CD4-positive, alpha-beta T cell treated with Interleukin-1 beta for 1 hour (primary cell): ENCODE data around the gene ATP6V1G2.
"Not testable (repeated sequence)": the region's sequence is repeated elsewhere in the genome, so short reads cannot be mapped to it uniquely, and the experiment has no call there.

Experiments
- DNase-seq, 2 donors: peaks; one replicate each; pipeline ENCODE4 v3.0.0-alpha.2; 2020 to 2022

The ATP6V1G2 gene

DNA sequence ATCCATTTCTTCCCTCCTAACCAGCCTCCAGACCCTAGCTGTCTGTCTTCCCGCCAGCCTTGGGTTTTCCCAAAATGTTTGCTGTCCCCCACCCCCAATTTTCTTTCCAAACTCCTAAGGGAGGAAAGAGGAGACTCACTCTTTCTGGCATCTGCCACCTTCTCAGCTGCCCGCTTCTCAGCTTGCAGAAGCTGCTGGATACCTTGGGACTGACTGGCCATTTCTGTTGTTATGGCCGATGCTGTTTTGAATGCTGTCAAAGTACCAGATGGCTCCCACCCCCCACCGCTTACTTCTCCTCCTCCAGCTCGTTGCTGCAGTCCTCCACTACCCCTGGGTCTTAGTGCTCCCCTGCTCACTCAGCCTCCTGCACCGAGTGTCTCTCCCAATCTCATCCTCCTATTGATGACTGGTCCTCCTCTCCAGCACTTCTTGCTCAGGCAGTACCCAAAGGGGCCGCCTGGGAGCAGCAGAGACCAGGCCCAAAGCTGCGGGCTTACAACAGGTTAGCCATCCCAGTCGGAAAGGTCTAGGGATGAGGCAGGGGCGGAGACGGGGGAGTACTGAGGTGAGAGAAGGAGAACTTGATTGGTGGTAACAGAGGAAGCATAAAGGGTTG, at the start of gene ATP6V1G2:
ATP6V1G2 (minus strand) TSS at position 270 of the 619 bp plus-strand sequence; CDS start at position 221, 49 bp downstream.
- DNase-seq = peak; percentile 86 to 88

DNA sequence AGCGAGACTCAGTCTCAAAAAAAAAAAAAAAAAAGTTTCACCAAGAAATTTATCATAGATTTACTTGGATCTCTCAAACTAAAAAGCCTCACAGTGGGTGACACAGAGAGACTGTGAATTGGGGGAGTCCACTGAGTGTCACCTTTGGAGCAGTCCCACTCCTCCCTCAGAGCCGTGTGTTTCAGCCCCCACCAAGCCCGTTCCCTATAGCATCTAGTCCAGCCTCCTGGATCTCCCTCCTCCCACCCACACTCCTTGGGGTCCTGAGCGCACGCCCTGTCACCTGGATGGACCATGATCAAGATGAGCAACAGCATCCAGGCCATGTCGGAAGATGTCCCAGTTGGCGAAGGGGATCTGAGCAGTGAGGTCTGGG, 46.0 kb upstream of the ATP6V1G2 start:
- no peak for DNase-seq

DNA sequence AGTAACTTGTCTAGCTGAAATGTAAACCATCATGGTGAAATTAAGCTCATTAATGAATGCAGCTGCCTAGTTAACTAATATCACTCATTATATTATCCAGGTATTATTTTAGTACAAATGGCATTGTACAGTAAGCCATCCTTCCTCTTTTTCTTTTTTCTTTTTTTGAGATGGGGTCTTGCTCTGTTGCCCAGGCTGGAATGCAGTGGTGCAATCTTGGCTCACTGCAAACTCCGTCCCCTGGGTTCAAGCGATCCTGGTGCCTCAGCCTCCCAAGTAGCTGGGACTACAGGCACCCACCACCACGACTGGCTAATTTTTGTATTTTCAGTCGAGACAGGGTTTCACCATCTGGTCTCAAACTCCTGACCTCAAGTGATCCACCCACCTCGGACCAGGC, 44.3 kb upstream of the ATP6V1G2 start:
- DNase-seq = not testable (repeated sequence)

DNA sequence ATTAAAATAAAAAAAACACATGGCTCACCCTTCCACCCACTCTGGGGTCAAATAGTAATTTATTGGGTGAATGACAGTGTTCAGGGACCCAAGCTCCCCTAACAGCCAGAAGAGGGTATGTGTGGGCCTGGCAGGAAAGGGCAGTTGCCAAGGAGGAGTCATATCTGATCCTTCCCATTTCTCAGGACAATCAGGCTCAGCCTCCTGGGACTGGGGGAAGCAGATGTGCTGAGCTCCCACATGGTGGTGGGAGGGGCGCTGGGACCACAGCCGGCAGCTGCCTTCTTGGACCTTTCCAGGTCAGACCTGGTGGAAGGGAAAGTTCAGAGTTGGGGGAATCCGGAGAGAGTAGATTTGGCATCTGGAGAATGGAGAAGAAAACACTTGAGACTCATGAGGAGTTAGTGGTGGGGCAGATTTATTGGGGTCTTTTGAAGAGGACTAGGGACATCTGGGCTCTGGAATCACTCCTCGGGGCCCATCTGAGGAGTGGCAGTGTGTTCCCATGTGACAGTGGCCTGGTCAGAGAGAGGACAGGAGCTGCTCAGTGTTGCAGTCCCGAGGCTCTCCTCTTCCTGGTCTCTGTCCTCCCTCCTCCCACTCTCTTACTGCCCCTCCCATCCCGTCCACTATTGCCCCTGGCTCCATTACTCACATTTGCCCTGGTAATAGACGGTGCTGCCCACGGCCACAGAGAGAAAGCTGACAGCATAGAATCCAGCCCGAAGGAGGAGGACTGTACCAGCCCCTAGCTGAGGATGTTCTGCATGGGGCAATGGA, 42.7 kb upstream of the ATP6V1G2 start:
- no peak for DNase-seq

DNA sequence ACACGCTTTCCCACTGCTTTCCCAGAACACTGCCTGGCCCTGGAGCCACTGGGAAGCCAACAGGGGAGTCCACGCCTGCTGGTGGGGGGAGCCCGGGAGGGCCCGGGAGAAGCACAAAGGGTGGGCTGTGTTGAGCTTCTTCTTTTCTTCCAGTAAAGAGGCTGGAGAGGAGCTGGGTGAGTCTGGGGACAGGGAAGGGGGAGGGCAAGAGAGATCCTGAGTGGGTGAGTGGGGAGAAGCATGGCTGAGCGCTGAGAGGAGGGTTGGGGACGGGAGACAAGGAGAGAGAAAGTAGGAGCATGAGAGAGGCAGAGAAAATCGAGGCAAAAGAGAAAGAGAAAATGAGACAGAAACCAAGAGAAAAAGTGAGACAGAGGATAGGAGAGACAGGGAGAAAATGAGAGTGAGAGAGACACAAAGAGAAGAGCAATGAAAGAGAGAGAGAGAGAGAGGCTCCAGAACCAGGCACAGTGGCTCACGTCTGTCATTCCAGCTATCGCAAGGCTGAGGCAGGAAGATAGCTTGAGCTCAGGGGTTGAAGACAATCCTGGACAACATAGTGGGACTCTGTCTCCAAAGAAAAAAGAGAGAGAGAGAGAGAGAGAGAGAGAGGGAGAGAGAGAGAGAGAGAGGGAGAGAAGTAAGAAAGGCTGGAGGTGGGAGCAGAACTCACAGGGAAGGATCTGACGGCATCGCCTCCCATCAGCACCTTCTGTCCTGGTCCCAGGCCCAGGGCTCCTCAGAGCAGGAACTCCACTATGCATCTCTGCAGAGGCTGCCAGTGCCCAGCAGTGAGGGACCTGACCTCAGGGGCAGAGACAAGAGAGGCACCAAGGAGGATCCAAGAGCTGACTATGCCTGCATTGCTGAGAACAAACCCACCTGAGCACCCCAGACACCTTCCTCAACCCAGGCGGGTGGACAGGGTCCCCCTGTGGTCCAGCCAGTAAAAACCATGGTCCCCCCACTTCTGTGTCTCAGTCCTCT, 41.7 kb upstream of the ATP6V1G2 start:
- DNase-seq = no peak

GRCh38 chr6:31586599-31587281, 40.3 kb upstream of the ATP6V1G2 start:
- DNase-seq = peak; percentile 54 to 57

DNA sequence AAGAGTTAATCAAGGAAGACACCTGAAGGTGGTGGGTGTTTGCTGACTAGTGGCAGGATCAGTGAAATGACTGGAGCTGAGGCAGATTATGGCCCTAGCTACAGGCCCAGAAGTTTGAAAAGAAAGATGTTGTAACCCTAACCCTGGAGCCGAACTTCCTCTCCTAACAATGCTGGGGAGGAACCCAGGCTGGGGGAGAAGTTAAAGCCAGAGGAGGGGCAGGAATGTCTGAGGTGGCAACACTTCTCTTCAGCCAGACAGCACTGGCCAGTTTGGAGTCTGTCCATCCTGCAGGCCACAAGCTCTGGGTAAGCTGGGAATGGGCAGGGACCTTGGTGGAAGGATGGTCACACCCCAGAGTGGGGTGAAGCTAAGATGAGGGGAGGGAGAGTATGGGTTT, 39.6 kb upstream of the ATP6V1G2 start, which contains the start of gene LST1:
LST1 (plus strand) TSS at position 270 of the 400 bp plus-strand sequence. CDS start 1,023 bp downstream, outside the sequence.
- peak in 1 of 2 donors; percentile 30 for DNase-seq

- peak; percentile 63 to 70 for DNase-seq
Measured at GRCh38 chr6:31585491-31585890, 39.1 kb upstream of the ATP6V1G2 start.

GRCh38 chr6:31582230-31582643, 35.8 kb upstream of the ATP6V1G2 start, which contains the start of gene LTB:
TSS of gene LTB (minus strand) at chr6:31582424. CDS start at chr6:31582417, 7 bp downstream.
- peak; percentile 82 to 83 for DNase-seq

DNA sequence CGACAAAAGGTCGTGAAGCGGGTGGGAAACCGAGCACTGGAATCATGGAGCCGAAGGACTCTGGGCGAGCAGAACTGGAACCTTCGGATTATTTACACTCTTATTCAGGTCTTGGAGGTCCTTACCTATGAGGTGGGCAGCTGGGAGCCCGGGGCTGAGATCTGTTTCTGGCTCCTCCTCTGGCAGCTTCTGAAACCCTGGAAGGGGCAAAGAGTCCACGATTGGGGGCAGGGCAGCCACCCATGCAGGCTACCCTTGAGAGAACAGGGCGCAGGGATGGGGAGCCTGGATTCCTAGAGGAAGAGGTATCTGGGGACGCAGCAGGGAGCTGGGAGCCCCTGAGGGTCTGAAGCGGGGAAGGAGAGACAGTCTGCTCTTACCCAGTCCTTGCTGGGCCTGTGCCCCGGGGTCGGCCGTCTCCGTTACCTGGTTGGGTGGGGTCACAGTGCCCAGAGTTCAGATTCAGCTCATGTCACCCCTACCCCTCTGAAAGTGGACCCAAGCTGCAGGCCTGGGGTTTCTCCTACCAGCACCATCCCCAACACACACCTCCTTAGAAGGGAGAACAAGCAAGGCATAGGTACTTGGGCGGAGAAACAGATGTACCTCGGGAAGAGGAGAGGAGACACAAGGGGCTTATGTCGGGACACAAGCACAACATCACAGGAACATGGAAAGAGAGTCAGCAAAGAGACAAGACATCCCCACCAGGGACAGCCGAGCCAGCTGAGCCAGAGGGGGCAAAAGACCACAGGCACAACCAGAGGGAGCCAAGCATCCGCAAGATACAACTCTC, 35.2 kb upstream of the ATP6V1G2 start:
- no peak for DNase-seq

- DNase-seq = peak; percentile 88 to 89
Measured at GRCh38 chr6:31580807-31581433, 34.5 kb upstream of the ATP6V1G2 start.

- DNase-seq = no peak
Measured at GRCh38 chr6:31580438-31580740, 34.0 kb upstream of the ATP6V1G2 start.

DNA sequence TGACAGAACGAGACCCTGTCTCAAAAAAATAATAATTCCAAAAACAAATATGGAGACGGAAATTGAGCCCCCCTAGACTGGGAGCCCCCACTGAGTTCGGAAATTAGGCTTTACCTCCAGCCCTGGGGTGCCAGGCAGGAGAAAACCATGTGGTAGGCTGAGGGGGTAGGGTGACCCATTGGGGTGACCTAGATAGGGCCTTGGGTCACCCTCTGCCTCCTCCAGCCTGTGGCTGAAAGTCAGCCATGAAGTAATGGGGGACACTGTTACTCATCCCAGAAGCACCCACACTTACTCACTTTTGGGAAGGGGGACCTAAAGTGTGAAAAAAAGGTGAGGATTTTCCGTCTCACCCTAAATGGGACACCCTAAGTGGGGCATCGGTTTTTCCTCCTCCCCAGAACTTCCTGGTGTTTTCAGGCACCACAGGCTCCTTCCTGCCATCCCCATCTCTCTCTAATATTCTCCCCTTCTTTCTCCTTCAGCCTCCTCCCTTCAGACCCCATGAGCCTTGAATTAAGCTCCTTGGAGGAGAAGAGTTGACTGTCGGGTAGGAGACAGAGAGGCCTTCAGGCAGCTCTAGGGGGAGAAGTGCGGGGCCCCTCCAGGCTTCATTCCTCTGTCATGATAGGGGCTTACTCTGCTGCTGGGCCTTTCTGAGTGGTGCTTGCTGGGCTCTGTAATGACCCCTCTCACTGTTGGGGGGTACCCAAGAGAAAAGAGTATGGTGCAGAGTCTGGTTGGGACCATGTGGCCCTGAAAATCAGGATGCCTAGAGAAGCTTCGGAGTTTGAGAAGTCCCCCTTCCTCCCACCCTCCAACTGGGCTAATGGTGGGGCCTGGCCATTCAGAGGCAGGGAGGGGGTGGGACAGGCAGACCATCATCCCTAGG, 33.4 kb upstream of the ATP6V1G2 start:
- peak in 1 of 2 donors; percentile 39 for DNase-seq

DNA sequence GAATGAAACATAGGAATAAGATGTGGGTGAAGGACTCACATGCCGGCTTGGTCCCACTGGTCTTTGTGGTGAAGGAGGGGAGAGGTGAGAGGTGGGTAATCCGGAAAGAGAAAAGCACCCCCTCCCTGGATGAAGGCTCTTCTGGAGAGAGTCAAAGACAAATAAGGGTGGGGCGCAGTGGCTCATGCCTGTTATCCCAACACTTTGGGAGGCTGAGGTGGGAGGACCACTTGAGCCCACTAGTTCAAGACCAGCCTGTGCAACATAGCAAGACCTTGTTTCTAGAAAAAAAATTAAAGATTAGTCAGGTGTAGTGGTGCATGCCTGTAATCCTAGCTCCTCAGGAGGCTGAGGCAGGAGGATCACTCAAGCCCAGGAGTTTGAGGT, 32.7 kb upstream of the ATP6V1G2 start:
- DNase-seq = no peak

GRCh38 chr6:31578184-31579118, 32.0 kb upstream of the ATP6V1G2 start:
- DNase-seq = peak in 1 of 2 donors; percentile 36

- DNase-seq = no peak
Measured at GRCh38 chr6:31577579-31577966, 31.2 kb upstream of the ATP6V1G2 start.

DNA sequence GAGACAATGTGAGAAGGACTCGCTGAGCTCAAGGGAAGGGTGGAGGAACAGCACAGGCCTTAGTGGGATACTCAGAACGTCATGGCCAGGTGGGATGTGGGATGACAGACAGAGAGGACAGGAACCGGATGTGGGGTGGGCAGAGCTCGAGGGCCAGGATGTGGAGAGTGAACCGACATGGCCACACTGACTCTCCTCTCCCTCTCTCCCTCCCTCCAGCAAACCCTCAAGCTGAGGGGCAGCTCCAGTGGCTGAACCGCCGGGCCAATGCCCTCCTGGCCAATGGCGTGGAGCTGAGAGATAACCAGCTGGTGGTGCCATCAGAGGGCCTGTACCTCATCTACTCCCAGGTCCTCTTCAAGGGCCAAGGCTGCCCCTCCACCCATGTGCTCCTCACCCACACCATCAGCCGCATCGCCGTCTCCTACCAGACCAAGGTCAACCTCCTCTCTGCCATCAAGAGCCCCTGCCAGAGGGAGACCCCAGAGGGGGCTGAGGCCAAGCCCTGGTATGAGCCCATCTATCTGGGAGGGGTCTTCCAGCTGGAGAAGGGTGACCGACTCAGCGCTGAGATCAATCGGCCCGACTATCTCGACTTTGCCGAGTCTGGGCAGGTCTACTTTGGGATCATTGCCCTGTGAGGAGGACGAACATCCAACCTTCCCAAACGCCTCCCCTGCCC, 30.6 kb upstream of the ATP6V1G2 start:
- DNase-seq = peak; percentile 51 to 67
